Measurements from ENCODE around the gene NCOA1. TPM values are rescaled to one million over a fixed set of nuclear protein-coding genes. Genes with fewer than 3 reads are reported as not detected.

Gene NCOA1
- polyA plus RNA-seq, 1 donor from 2014 or later: 23.0 TPM

DNA sequence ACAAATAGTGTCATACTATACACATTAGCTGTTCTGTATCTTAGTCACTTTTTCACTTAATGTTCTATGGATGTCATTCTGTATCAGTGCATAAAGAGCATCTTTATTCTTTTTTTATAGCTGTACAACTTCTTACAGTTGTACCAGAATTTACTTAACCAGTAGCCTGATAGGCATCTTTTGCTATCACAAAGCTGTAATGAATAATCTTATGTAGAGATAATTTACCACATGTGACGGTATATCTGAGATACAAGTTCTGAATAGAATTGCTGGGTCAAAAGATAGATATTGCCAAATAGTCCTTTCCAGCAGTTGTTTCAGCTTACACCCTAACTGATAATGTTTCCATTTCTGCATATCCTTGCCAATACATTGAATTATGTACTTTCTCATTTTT lies 232.1 kb downstream of the NCOA1 start:
- Histone ChIP-seq H3K4me3 (ENCODE audit: low read length) (no peak overlapping the region), H3K4me2 (ENCODE audit: low read length) (no peak overlapping the region), H3K27me3 (ENCODE audit: insufficient read depth, low read depth, low read length) (no peaks in the 10 kb centered on the region), H3K9me3 (ENCODE audit: low read length) (no peaks in the 10 kb centered on the region), H3K79me2 (replicated peaks; ENCODE audit: insufficient read depth, low read length) (no peaks in the 10 kb centered on the region), H3K27ac (ENCODE audit: low read length) (no peak overlapping the region), H3F3A (ENCODE audit: insufficient read depth, low read length, poor library complexity, severe bottlenecking) (no peaks in the 10 kb centered on the region), H3K36me3 (ENCODE audit: insufficient read depth, low read length) (no peaks in the 10 kb centered on the region), H2AFZ (ENCODE audit: low read depth, low read length) (no peak overlapping the region), H3K9me2 (ENCODE audit: insufficient read depth, low read length) (no peaks in the 10 kb centered on the region), H4K20me1 (ENCODE audit: insufficient read depth) (no peaks in the 10 kb centered on the region), H3K9ac (ENCODE audit: low read length) (no peak overlapping the region)
- TF ChIP-seq, protein P1, sequence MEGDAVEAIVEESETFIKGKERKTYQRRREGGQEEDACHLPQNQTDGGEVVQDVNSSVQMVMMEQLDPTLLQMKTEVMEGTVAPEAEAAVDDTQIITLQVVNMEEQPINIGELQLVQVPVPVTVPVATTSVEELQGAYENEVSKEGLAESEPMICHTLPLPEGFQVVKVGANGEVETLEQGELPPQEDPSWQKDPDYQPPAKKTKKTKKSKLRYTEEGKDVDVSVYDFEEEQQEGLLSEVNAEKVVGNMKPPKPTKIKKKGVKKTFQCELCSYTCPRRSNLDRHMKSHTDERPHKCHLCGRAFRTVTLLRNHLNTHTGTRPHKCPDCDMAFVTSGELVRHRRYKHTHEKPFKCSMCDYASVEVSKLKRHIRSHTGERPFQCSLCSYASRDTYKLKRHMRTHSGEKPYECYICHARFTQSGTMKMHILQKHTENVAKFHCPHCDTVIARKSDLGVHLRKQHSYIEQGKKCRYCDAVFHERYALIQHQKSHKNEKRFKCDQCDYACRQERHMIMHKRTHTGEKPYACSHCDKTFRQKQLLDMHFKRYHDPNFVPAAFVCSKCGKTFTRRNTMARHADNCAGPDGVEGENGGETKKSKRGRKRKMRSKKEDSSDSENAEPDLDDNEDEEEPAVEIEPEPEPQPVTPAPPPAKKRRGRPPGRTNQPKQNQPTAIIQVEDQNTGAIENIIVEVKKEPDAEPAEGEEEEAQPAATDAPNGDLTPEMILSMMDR (IDR thresholded peaks at IDR 0.05; ENCODE audit: poor library complexity, severe bottlenecking): no peak
- no peak for TF ChIP-seq TAF1 (IDR thresholded peaks at IDR 0.05; ENCODE audit: low read depth)
- no peak for TF ChIP-seq MXI1 (conservative IDR thresholded peaks at IDR 0.05; ENCODE audit: poor library complexity, severe bottlenecking)
- no peak for TF ChIP-seq EZH2 (IDR thresholded peaks at IDR 0.05; ENCODE audit: borderline replicate concordance, insufficient read depth, low read length, poor library complexity, severe bottlenecking)
- no peak for TF ChIP-seq EP300 (conservative IDR thresholded peaks at IDR 0.05; ENCODE audit: poor library complexity, severe bottlenecking)
- no peak for TF ChIP-seq RAD21 (conservative IDR thresholded peaks at IDR 0.05)
- TF ChIP-seq, protein P2, sequence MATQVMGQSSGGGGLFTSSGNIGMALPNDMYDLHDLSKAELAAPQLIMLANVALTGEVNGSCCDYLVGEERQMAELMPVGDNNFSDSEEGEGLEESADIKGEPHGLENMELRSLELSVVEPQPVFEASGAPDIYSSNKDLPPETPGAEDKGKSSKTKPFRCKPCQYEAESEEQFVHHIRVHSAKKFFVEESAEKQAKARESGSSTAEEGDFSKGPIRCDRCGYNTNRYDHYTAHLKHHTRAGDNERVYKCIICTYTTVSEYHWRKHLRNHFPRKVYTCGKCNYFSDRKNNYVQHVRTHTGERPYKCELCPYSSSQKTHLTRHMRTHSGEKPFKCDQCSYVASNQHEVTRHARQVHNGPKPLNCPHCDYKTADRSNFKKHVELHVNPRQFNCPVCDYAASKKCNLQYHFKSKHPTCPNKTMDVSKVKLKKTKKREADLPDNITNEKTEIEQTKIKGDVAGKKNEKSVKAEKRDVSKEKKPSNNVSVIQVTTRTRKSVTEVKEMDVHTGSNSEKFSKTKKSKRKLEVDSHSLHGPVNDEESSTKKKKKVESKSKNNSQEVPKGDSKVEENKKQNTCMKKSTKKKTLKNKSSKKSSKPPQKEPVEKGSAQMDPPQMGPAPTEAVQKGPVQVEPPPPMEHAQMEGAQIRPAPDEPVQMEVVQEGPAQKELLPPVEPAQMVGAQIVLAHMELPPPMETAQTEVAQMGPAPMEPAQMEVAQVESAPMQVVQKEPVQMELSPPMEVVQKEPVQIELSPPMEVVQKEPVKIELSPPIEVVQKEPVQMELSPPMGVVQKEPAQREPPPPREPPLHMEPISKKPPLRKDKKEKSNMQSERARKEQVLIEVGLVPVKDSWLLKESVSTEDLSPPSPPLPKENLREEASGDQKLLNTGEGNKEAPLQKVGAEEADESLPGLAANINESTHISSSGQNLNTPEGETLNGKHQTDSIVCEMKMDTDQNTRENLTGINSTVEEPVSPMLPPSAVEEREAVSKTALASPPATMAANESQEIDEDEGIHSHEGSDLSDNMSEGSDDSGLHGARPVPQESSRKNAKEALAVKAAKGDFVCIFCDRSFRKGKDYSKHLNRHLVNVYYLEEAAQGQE (IDR thresholded peaks at IDR 0.05; ENCODE audit: borderline replicate concordance): no peak
- TF ChIP-seq POLR2AphosphoS5 (IDR thresholded peaks at IDR 0.05): no peak
- TF ChIP-seq SMC3 (conservative IDR thresholded peaks at IDR 0.05; ENCODE audit: poor library complexity): no peak

DNA sequence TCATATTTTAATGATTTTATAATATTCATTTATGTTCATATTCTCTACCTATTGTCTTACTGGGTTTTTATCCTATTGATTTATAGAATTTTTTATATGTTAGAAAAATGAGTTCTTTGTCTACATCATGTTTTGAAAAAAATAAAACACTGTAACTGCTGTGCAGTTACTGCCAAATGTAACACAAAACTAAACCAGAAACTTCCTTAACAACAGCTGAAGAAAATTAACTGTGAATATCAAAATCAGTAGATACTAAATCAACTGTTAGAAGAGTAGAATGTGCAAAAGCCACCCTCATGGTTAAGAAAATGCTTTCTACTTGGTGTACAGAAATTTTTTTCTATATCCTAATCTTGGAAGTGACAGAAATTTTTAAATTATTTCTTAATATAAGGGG lies 232.6 kb downstream of the NCOA1 start:
- Histone ChIP-seq H2AFZ (ENCODE audit: low read depth, low read length) (no peak overlapping the region), H3K9me3 (ENCODE audit: low read length) (no peaks in the 10 kb centered on the region), H3K4me3 (ENCODE audit: low read length) (no peak overlapping the region), H3K27me3 (ENCODE audit: insufficient read depth, low read depth, low read length) (no peaks in the 10 kb centered on the region), H3K9me2 (ENCODE audit: insufficient read depth, low read length) (no peaks in the 10 kb centered on the region), H4K20me1 (ENCODE audit: insufficient read depth) (no peaks in the 10 kb centered on the region), H3K9ac (ENCODE audit: low read length) (no peak overlapping the region), H3K36me3 (ENCODE audit: insufficient read depth, low read length) (no peaks in the 10 kb centered on the region), H3F3A (ENCODE audit: insufficient read depth, low read length, poor library complexity, severe bottlenecking) (no peaks in the 10 kb centered on the region), H3K79me2 (replicated peaks; ENCODE audit: insufficient read depth, low read length) (no peaks in the 10 kb centered on the region), H3K4me2 (ENCODE audit: low read length) (no peak overlapping the region), H3K27ac (ENCODE audit: low read length) (no peak overlapping the region)
- TF ChIP-seq EZH2 (IDR thresholded peaks at IDR 0.05; ENCODE audit: borderline replicate concordance, insufficient read depth, low read length, poor library complexity, severe bottlenecking): no peak
- no peak for TF ChIP-seq EP300 (conservative IDR thresholded peaks at IDR 0.05; ENCODE audit: poor library complexity, severe bottlenecking)
- no peak for TF ChIP-seq POLR2AphosphoS5 (IDR thresholded peaks at IDR 0.05)
- no peak for TF ChIP-seq SMC3 (conservative IDR thresholded peaks at IDR 0.05; ENCODE audit: poor library complexity)
- TF ChIP-seq RAD21 (conservative IDR thresholded peaks at IDR 0.05): no peak
- TF ChIP-seq, protein P1 (IDR thresholded peaks at IDR 0.05; ENCODE audit: poor library complexity, severe bottlenecking): no peak
- TF ChIP-seq, protein P2 (IDR thresholded peaks at IDR 0.05; ENCODE audit: borderline replicate concordance): no peak
- TF ChIP-seq MXI1 (conservative IDR thresholded peaks at IDR 0.05; ENCODE audit: poor library complexity, severe bottlenecking): no peak
- TF ChIP-seq TAF1 (IDR thresholded peaks at IDR 0.05; ENCODE audit: low read depth): no peak
